Testis (tissue), 5 donors: ENCODE results near the gene TLCD5. TPM values are rescaled to one million over a fixed set of nuclear protein-coding genes. Genes with fewer than 3 reads are reported as not detected.

ENCODE experiments used
- DNase-seq: peaks from one replicate; pipeline ENCODE4 v3.0.0-alpha.2; 2019
- H3K27ac ChIP-seq, 2 donors: fragments of 200-600 bp; sonication (generic); one replicate each; pipeline ENCODE4 v1.5.1; 2019
- H3K27me3 ChIP-seq: fragments of 200-600 bp; sonication (generic); one replicate; pipeline ENCODE4 v1.5.1; 2019
- H3K36me3 ChIP-seq: fragments of 200-600 bp; sonication (generic); one replicate; pipeline ENCODE4 v1.5.1; 2017; ENCODE audit warnings: low read depth; ENCODE audit errors: missing control alignments
- H3K4me1 ChIP-seq: fragments of 200-600 bp; sonication (generic); one replicate; pipeline ENCODE4 v1.5.1; 2019
- H3K4me3 ChIP-seq, 2 donors: fragments of 200-600 bp; sonication (generic); one replicate each; pipeline ENCODE4 v1.5.1; 2017 to 2019
- H3K9me3 ChIP-seq: fragments of 200-600 bp; sonication (generic); one replicate; pipeline ENCODE4 v1.5.1; 2017
- POLR2A ChIP-seq: fragments of 450-650 bp; IDR thresholded peaks from one replicate; pipeline ENCODE4 v1.6.1; 2017; ENCODE audit warnings: antibody characterized with exemption, mild to moderate bottlenecking, moderate library complexity
- WGBS, 2 donors: methylation state at CpG; one replicate each; pipeline ENCODE4 v1.1.5; 2018; 5-methylcytosine and 5-hydroxymethylcytosine counted together
- intact Hi-C: fragments of 100-400 bp; cut with DNase I; formaldehyde crosslinking; loops from one replicate; pipeline ENCODE4 v1.15.1; 2023; ENCODE audit warnings: low total_unique reads
- long read RNA-seq, 2 donors: transcript quantifications; one replicate each; lab custom pipeline, GENCODE V29; 2026
- polyA plus RNA-seq: library from polyadenylated mRNA; stranded (reverse); fragments of 350-450 nt; fragmentation: Illumina TruSeq; extraction: RNeasy Lipid Tissue Mini Kit (QIAGEN cat#74804); gene quantifications from one replicate; pipeline ENCODE4 v1.2.3, GENCODE V29; 2014; ENCODE audit warnings: low read depth, low replicate concordance; ENCODE audit not compliant: insufficient read depth
- total RNA-seq, 2 donors: library from RNA; depleted of rRNA; stranded (reverse); fragments of >200 nt; gene quantifications; one replicate each; pipeline ENCODE4 v1.2.3, GENCODE V29; 2016
- TF ChIP-seq, protein P1 (sequence below), 3 experiments: fragments of 450-650 bp in 2 of 3; fragments of 200-600 bp in 1 of 3; sonication (generic) in 1 of 3; IDR thresholded peaks; one replicate each; pipeline ENCODE4 v1.5.1; 2016 to 2019; ENCODE audit warnings: antibody characterized with exemption in 3 of 3, mild to moderate bottlenecking in 2 of 3, moderate library complexity in 1 of 3

Gene TLCD5
- 10 to 100 TPM; 12.6 to 14.0 TPM for total RNA-seq
- 7.9 TPM for polyA plus RNA-seq
- long read RNA-seq, donor 1, full-length matches to known transcripts, result 7 of 7 reads
- long read RNA-seq, donor 1, partial matches to known transcripts, result 0 of 7 reads
- long read RNA-seq, donor 1, other reads (novel, unspliced or antisense), result 0 of 7 reads
- long read RNA-seq, donor 2, full-length matches to known transcripts, result 6 of 6 reads
- long read RNA-seq, donor 2, partial matches to known transcripts, result 0 of 6 reads
- long read RNA-seq, donor 2, other reads (novel, unspliced or antisense), result 0 of 6 reads

DNA sequence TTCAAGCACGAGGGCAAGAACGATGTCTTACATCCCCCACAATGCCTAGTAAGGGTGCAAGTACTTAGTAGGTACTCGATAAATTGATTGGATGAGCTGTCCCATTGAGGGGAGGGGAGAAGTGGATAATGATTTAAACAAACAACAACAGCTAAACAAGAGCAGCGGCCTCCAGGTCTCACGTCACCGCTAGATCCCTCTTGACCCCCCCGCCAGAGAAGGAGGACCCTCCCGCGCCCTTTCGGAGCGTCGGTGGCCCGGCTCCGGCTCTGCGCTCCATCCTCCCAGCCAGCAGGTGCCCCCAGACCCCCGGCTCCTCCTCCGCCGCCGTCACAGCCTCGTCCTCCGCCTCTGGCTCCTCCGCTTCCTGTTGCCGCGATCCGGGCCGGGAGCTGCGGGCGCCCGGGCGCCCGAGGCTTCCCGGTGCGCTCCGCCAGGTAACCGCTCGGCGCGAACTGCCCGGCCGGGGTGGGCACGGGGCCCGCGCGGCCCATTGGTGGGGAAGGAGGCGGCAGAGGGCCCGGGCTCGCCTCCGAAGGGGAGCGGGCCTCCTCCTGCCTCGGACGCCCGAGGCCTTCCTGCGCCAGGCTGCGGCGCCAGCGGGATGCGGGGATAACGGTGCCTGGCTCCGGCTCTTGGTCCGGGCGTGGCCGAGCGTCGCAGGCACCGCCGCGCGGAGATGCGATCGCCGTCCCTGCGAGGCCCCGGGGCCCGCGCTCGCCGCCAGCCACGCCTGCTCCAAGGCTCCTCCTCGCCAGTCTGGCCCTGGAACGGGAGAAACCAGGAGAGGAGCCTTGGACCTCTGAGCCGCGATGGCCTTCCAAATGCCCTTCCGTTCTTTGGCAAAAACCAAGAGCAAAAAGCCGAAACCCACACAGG lies at the start of gene TLCD5:
TSS of gene TLCD5 (plus strand) at position 368 of the 879 bp plus-strand sequence. CDS start 2,143 bp downstream, outside the sequence.
- DNase-seq, result peak; percentile 69
- 1% methylated on average over 44 to 61 of the region's 84 CpGs for WGBS, 2 donors
- Histone ChIP-seq H3K36me3 (no peaks in the 10 kb centered on the region), H3K4me1 (peaks cover 16% of the 10 kb centered on the region), H3K27me3 (no peaks in the 10 kb centered on the region), H3K9me3 (no peaks in the 10 kb centered on the region), H3K27ac (peak within 1 kb of the TSS; percentile 91 to 95), H3K4me3 (peak within 1 kb of the TSS; percentile 76)
- no peak for TF ChIP-seq POLR2A
- TF ChIP-seq, protein P1, sequence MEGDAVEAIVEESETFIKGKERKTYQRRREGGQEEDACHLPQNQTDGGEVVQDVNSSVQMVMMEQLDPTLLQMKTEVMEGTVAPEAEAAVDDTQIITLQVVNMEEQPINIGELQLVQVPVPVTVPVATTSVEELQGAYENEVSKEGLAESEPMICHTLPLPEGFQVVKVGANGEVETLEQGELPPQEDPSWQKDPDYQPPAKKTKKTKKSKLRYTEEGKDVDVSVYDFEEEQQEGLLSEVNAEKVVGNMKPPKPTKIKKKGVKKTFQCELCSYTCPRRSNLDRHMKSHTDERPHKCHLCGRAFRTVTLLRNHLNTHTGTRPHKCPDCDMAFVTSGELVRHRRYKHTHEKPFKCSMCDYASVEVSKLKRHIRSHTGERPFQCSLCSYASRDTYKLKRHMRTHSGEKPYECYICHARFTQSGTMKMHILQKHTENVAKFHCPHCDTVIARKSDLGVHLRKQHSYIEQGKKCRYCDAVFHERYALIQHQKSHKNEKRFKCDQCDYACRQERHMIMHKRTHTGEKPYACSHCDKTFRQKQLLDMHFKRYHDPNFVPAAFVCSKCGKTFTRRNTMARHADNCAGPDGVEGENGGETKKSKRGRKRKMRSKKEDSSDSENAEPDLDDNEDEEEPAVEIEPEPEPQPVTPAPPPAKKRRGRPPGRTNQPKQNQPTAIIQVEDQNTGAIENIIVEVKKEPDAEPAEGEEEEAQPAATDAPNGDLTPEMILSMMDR (IDR thresholded peaks at IDR 0.05), result peak in 1 of 3 experiments; percentile 9
- intact Hi-C loops, result no loop called here

DNA sequence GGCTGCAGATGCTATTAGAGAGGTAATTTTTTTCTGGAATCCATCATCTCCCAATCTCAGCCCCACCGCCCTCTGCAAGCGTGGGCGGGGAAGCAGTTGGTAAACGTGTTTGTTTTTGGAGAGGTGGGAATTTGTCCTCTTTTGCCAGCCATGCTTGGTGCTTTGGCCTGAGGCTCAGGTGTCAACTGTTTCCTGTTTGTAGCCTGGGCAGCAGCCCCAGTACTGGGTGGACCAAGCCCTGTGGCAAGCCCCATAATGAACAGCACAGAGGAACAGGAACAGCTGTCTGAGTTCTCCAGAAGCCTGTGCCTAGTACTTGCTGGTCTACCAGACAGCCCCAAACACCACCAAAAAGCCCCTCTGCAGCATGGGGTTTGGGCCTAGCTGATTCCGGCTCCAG lies 45.6 kb upstream of the TLCD5 start:
- H3K36me3 ChIP-seq, result no peaks in the 10 kb centered on the region
- no peaks in the 10 kb centered on the region for H3K27me3 ChIP-seq
- no peaks in the 10 kb centered on the region for H3K4me1 ChIP-seq
- H3K4me3 ChIP-seq, result no peak overlapping the region
- no peak overlapping the region for H3K27ac ChIP-seq
- no peak for DNase-seq
- H3K9me3 ChIP-seq, result no peaks in the 10 kb centered on the region
- 78 to 91% methylated on average over 5 of the region's 5 CpGs for WGBS, 2 donors
- TF ChIP-seq, protein P1 (IDR thresholded peaks at IDR 0.05), result no peak
- no peak for TF ChIP-seq POLR2A
- intact Hi-C loops, result no loop called here

DNA sequence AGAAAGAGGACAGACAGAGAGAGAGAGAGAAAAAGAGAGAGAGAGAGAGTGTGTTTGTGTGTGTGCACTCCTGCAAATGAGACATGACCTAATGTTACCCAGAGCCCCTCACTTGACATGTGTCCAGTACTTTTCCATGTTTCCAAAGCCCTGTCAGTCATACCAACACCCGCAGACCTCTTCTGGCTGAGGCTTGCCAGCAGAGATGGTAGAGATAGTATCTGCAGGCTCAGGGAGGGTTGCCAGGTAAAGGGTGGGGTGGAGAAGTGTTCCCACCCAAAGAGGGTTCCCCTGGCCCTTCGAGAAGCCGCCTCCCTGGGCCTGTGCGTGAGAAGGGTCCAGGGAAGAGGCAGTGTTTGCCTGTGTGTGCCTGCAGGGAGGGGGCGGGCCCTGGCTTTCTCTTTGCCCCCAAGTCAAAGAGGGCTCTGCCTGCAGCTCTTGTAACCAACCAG lies 44.5 kb upstream of the TLCD5 start:
- Histone ChIP-seq H3K27me3 (no peaks in the 10 kb centered on the region), H3K27ac (no peak overlapping the region), H3K9me3 (no peaks in the 10 kb centered on the region), H3K4me1 (no peaks in the 10 kb centered on the region), H3K4me3 (no peak overlapping the region), H3K36me3 (no peaks in the 10 kb centered on the region)
- intact Hi-C loops, result no loop called here
- TF ChIP-seq, protein P1 (IDR thresholded peaks at IDR 0.05), result no peak
- no peak for TF ChIP-seq POLR2A
- DNase-seq, result no peak
- WGBS, 2 donors, result 81 to 92% methylated on average over 5 of the region's 5 CpGs

DNA sequence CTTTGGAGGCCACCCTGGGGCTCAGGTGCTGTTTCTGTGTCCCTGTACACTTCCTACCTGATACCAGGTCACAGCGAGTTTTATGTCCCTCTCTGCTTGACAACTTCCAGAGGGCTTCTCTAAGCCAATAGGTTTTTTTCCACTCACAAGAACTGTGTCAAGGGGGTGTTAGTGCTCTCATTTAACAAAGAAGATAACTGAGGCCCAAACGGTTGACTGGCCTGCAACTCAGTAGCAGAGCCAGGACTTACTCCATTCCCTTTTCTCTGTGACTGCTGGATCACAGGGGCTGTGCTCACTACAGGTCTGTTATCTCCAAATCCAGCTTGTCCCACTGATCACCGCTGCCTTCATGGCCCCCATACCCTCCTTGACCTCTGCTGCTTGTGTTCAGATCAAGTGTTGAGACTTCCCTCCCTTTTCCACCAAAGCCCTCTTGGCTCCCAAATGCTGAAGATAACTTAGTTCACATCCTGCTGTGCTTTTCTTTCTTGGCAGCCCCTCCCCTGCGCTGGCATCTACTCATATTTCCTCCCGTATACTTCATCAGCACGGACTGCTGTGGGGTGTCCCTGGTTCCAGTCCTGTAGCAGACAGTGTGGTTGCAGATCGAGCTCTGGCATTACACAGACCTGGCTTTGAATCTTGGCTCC lies 43.8 kb upstream of the TLCD5 start:
- Histone ChIP-seq H3K9me3 (no peaks in the 10 kb centered on the region), H3K4me3 (no peak overlapping the region), H3K27ac (no peak overlapping the region), H3K27me3 (no peaks in the 10 kb centered on the region), H3K4me1 (no peaks in the 10 kb centered on the region), H3K36me3 (no peaks in the 10 kb centered on the region)
- DNase-seq, result no peak
- intact Hi-C loops, result no loop called here
- TF ChIP-seq POLR2A, result no peak
- TF ChIP-seq, protein P1 (IDR thresholded peaks at IDR 0.05), result no peak
- 54 to 70% methylated on average over 7 of the region's 7 CpGs for WGBS, 2 donors
